SK-MEL-5 (cell line): ENCODE measurements around the gene STX7. TPM values are rescaled to one million over a fixed set of nuclear protein-coding genes. Genes with fewer than 3 reads are reported as not detected.

Experiments
- DNase-seq: peaks from one replicate; pipeline ENCODE4 v3.0.0-alpha.2; 2016; ENCODE audit warnings: low read depth, low spot score
- in situ Hi-C: cut with HindIII; loops from 2 replicates; pipeline ENCODE4 v1.10.0; 2016; ENCODE audit warnings: low sequenced_read_pairs, high pct_unique_total_duplicates, low pct_unique_long_range_greater_than_20kb
- total RNA-seq: library from RNA; depleted of rRNA; stranded (reverse); fragments of >200 nt; shearing (Covaris generic); gene quantifications from 2 replicates; pipeline ENCODE4 v1.2.3, GENCODE V29; 2014

The STX7 gene
- total RNA-seq, 1 experiment from 2014 or later = 87.6 TPM

DNA sequence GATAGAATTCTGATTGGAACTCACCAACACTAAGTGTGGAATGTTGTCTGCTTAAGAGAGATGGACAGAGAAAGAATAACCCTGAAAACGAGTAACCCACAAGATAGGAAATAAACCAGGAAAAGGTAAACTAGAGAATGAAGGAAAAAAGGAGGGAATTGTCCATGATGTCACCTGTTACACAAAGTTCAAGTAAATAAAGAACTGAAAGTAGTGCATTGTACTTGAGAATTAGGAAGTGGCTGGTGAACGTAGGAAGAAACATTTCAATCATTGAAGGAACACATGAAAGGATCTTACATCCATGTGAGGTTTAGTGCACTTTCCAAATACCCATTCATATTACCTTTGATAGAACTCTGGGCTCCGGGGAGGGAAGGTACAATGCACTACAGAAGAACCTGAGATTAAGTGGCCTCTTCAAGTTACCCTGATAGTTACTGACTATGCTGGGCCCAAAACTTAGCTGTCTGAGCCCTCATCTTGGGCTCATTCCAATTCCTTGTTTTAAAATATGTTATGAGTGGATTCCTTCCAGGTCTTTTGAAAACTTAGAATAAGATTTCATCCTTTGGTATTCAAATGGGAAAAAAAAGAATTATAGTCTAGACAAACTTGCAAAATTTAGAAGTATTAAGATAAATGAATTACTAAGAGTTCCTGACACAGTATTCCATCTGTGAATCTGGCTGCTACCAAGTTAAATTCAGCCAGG, 1.1 kb upstream of the STX7 start:
- DNase-seq = no peak
- in situ Hi-C loops = no loop called here

DNA sequence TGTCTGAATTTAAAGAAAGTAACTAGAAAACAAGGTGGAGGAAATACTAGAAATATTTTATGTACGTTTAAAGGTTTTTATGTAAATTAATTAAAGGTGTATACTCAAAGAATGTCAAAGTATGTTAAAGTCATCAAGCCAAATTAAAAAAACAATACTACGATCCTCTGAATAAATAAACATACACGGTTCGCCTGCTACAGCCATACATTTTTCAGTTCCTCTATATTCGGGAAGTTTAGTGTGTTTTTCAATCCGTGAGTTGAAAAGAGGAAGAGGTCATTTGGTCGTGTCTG, 626 bp downstream of the STX7 start:
- DNase-seq = no peak
- in situ Hi-C loops = no loop called here

DNA sequence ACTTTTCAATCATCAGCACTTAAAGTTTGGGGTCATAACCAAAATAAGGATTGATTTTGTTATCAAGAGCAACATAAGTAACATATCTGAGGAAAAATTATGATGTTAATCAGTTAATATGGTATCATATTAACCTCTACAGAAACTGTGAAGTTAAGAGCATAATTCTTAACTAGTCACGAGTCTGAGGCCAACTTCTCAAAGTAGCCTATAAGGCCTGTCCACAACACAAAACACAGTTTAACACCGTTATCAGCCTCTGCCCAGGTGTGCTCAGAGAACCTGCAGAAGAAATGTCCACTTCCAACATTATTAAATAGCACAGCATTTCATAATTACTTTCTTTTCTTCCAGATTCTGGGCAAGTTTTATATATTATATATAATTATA, 1.1 kb downstream of the STX7 start:
- in situ Hi-C loops = no loop called here

DNA sequence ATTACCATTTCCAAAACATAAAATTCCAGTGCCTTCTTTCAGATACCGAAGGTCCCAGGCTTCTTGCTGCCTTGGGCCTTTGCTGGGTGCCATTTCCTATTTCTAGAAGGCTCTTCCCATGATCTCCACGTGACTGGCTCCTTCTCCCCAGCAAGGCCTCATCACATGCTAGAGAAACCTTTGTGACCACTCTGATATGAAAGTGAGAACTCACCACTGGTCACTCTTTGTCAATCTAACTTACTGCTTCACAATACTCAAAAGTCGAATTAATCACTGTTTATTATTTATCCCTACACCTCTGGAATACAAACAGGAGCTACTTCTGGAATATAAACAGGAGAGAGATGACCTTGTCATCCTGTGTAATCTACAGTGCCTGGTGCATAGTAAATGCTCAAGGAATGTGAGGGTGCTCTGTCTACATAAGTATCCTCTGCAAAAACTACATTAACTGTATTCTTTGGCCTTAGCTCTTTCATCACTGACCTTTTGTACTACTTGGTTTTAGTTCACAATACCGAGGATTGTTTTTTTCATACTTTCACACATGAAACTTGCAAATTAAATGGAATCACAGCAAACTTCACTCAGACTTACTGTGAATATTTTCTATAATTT, 1.6 kb downstream of the STX7 start:
- in situ Hi-C loops = no loop called here
- DNase-seq = peak; percentile 87

More for the DNA sequence above, 1.1 kb downstream of the STX7 start:
- DNase-seq = no peak

DNA sequence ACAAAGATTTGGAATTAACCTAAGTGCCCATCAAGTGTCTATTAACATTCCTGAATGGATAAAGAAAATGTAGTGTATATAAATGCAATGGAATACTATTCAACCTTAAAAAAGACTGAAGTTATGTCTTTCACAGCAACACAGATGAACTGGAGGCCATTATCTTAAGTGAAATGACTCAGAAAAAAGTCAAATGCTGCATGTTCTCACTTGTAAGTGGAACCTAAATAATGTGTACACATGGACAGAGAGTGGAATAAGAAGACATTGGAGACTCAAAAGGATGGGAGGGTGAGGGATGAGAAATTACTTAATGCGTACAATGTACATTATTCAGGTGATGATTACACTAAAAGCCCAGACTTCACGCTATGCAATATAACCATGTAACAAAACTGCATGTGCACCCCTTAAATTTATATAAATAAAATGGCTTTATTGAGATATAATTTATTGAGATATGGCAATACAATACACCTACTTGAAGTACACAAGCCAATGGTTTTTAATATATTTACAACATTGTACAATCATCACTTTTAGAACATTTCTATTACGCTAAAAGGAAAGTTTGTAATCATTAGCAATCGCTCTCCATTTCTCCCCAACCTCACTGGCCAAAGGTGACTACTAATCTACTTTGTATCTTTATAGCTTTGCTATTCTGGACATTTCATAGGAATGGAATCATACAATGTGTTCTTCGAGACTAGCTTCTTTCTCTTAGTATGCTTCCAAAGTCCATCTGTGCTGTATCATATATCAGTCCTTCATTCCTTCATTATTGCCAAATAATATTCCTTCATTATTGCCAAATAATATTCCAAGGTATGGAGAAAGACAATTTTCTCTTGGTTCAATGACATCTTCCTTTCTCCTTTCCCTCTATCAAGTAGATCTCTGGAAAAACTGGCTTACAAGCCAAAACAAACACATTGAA, 5.8 kb downstream of the STX7 start:
- in situ Hi-C loops = no loop called here
- DNase-seq = no peak

DNA sequence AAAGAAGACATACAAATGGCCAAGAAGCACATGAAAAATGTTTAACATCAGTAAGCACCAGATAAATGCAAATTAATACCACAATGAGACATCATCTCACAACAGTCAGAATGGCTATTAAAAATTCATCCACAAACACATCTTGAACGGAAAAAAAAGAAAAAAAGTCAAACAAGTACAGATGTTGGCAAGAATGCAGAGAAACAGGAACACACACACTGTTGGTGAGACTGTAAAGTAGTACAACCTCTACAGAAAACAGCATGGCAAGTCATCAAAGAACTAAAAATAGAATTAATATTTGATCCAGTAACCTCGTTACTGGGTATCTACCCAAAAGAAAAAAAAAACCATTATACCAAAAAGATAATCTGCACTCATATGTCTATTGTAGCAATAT, 6.5 kb downstream of the STX7 start:
- no peak for DNase-seq
- in situ Hi-C loops = no loop called here

DNA sequence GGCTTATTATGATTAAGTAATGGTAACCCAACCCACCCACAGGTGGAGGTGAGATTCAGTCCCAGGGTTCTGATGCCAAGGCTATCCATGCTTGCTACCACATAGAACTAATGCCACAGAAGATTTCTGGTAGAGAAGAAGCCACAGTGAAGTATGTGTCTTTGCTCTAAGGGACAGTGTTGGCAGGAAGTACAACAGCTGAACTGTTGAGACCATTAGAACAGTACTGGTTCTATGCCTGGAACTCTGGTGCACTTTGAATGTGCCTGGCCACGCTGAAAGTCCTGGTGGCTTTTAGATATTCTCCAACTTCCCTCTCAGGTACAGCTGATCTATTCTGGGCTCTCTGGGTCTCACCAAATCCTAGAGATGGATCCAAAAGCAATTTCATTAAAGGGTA, 7.8 kb downstream of the STX7 start:
- in situ Hi-C loops = no loop called here

DNA sequence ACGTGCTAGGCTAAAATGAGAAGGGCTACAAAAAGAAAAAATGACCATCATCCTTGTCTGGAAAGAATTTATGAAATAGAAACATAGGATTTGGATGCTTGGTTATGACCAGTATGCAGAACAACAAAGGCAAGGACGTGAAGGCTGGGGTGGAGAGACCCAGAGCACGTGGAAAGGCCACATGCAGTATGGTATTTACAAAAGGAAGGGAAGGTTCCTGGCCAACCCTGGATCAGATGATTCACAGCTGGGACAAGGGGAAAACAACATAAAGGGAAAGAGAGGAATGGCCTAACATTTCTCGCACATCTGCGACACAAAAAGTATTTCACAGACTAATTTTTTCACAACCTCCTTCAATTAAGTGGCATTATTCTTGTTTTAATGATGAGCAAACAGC, 8.2 kb downstream of the STX7 start:
- in situ Hi-C loops = no loop called here
- DNase-seq = peak; percentile 46

More for the DNA sequence above, 7.8 kb downstream of the STX7 start:
- no peak for DNase-seq

DNA sequence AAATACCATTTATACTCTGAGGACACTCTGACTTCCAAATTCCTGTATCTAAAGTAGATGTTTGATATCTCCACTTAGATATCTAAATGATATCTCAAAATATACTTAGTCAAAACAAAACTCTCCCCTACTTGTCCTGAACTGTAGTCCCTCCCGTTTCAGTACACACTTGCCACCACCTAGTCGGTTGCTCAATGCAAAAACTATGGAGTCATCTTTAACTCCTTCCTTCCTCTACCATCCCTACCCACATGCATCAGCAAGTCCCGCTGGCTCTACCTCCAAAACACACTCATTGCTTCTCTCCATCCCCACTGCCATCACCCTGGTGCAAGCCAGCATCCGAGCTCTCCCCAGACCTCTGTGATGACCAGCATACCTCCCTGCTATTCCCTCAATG, 13.2 kb downstream of the STX7 start:
- DNase-seq = no peak
- in situ Hi-C loops = no loop called here

DNA sequence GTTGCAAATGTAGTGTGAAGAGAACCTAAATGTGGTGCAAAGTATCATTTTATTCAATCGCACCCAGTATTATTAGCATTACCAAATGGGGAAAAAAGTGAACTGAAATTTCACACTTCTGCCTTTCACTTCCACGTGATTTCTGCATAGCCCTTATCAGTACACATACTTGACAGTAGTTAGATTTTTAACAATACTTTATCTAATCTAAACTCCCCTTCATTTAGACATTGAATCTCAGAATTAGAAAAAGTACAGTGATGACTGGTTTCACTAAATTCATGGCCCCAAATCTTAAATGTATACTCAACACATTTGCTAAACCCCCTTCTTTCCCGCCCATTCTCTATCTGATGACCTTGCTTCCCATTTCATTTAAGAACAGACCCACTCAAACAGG, 14.3 kb downstream of the STX7 start:
- no peak for DNase-seq
- in situ Hi-C loops = no loop called here

DNA sequence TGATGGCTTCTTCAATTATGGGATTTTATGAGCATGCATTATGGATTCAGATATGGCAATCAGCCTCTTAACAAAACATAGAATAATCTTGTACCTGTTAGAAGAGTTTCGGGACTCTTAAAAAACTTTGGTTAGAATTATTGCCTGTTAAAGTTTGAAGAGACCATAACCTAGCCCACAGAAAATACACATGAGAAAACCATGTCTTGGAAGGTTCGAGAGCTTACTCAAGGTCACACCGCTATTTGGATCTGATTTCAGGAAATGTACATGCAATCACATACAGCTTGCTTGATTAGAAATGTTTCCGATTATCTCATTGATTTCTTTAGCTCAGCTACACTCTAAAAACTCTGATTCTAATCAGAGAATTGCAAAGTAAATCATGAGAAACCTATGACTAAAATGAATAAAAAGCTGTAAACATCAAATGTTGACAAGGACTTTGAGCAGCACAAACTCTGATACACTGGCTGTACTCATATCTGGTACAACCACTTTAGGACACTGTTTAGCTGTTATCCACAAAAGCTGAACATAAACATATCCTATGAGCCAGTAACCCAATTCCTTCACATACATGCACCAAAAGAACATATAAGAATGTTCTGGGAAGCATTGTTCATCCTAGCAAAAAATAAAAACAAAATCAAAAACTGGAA, 16.3 kb downstream of the STX7 start:
- no peak for DNase-seq
- in situ Hi-C loops = no loop called here

DNA sequence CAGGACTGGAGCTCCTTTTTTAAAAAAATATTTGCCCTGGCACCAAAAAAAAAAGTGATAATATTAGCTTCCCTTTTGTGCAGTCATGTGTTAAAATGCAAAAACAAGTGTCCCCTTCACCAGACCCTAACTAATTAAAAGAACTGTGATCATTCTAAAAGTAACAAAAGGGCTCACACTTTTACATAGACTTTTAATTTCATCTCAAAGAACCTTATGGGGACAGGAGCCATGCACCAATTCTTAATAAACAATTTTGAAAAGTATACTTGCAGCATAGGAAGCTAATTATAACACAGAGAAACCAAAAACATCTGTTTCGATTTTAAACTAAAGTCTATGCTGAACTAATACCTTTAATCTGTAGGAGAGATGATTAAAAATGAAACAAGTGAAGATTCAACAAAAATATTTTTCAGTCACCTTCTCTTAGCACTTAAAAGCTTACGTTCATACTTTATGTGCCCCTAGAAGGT, 17.3 kb downstream of the STX7 start:
- no peak for DNase-seq
- in situ Hi-C loops = no loop called here

DNA sequence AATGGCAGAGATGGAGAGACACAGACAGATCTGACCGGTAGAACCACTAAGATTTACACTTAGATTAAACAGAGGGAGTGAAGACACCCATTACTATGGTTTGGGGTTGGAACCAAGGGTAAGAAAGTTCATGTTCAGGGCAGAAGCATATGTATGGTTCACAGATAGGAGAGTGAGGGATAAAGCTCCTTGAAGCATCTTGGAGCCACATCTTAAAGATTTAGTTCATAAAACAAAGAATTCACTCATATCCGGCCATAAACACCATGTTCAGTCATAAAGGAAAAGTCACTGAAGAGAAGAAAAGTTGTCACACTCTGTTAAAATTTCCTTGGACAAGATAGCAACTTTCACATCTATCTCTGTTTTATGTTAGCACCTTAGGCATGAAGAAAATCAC, 18.0 kb downstream of the STX7 start:
- in situ Hi-C loops = no loop called here
- DNase-seq = no peak

DNA sequence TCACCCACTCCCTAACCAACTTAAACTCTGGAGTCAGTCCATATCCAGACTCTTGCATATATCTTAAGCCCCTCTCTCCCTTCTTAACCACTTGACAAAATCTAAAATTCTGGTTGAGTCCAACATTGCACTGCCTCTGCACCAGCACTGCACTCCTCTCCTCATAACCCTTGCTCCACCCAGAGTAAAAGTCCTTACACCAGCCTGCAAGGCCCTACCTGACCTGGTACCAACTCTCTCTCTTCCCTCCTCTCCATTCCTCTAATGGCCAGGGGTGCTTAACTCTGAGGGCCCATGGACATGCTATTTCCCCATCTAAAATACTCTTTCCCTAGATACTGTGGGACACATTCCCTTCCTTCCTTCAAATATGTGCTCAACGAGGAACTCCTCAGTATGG, 21.0 kb downstream of the STX7 start:
- in situ Hi-C loops = no loop called here
- DNase-seq = no peak

DNA sequence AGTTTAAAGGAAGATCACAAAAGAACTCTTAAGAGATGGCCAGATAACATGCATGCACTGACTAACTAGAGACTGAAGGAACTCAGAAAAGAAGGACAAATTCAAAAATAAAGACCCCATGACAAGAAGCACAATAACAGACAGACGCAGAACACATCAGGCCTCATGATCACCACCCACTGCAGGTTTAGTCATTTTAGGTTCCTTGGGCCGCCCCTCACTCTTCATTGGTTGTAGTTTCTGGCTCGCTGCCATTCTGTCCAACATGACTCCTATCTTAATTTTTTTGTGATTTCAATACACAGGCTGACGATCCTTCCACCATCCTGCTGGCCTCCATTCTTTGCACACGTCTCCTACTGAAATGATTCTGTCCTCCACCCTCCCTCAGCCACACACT, 21.6 kb downstream of the STX7 start:
- in situ Hi-C loops = no loop called here
- peak; percentile 91 for DNase-seq

DNA sequence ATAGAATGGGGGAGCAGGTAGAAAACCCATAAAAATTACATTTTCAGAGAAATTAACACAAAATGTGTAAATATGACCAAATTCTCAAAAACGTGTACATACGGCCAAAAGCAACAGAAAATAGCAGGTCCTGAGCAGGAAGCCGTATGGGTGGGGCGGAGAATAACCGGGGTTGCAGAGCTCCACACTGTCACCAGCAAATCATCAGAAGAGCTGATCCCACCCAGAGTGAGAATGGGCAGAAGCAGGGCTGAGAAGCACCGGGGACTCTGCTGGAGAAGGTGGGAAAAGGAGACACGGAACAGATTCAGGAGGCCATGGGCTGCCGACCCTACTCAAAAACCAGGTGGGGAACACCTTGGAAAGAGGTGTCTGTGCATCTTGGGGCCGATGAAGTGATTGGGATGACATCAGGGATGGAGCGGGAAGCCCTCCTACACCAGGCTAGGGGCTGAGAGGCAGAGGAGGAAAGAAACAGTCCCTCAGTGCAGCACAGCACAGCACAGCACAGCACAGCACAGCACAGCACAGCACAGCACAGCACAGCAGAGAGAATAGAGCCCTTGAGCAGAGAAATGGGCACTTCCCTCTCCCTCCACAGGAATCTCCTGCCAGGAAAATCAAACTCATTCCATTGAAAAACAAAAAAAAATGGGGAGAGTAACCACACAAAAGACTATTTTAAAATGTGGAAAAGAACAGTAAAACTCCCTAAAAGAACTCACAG, 22.3 kb downstream of the STX7 start:
- in situ Hi-C loops = no loop called here
- peak; percentile 25 for DNase-seq

DNA sequence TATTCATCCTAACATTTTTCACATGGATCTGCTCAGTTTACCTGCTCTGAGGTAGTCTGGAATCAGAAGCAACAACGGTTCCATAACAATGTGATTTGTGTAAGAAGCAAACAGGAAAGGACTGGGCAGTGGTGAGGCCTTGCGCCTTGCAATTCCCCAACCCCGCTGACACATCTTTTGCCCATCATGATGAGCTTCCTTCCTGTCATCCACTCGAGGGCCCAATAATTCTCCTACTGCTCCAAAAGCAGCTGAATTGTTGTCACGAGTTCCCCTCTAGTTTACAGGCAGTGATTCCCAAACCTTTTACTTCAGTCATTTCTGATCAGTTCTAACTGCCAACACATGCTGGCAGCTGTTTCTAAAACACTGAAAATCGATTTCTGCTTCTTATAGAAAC, 22.9 kb downstream of the STX7 start:
- peak; percentile 89 for DNase-seq
- in situ Hi-C loops = no loop called here
